GM23338 (cell line): ENCODE measurements around the gene BTNL9. TPM values are rescaled to one million over a fixed set of nuclear protein-coding genes. Genes with fewer than 3 reads are reported as not detected.

Experiments
- ATAC-seq: fragments of 200-7000 bp; cut with Tn5 transposase; 3 replicates; pipeline ENCODE4 v1.9.1; 2020
- DNase-seq: peaks from one replicate; pipeline ENCODE4 v3.0.0-alpha.2; 2015; ENCODE audit warnings: low spot score
- H2AFZ ChIP-seq: fragments of 200-600 bp; sonication (generic); 2 replicates; pipeline ENCODE4 v1.8.0; 2016; ENCODE audit warnings: antibody characterized with exemption, mild to moderate bottlenecking, moderate library complexity
- H3F3A ChIP-seq: fragments of 200-600 bp; sonication (generic); replicated peaks from 2 replicates; pipeline ENCODE4 v1.8.0; 2017; ENCODE audit warnings: antibody characterized with exemption, mixed run types, low read depth
- H3K27ac ChIP-seq: fragments of 200-600 bp; sonication (generic); 2 replicates; pipeline ENCODE4 v1.6.1; 2016; ENCODE audit warnings: low read depth
- H3K27me3 ChIP-seq: fragments of 200-600 bp; sonication (generic); 2 replicates; pipeline ENCODE4 v1.8.0; 2016; ENCODE audit warnings: mild to moderate bottlenecking, mixed run types, moderate library complexity; ENCODE audit not compliant: insufficient read depth
- H3K36me3 ChIP-seq: fragments of 200-600 bp; sonication (generic); 2 replicates; pipeline ENCODE4 v1.8.0; 2016; ENCODE audit warnings: mild to moderate bottlenecking; ENCODE audit not compliant: insufficient read depth
- H3K4me1 ChIP-seq: fragments of 200-600 bp; sonication (generic); 2 replicates; pipeline ENCODE4 v1.8.0; 2016; ENCODE audit warnings: mild to moderate bottlenecking, moderate library complexity; ENCODE audit not compliant: insufficient read depth
- H3K4me2 ChIP-seq: fragments of 200-600 bp; sonication (generic); 2 replicates; pipeline ENCODE4 v1.7.1; 2017; ENCODE audit warnings: mixed run types
- H3K4me3 ChIP-seq: fragments of 200-600 bp; sonication (generic); 2 replicates; pipeline ENCODE4 v1.6.1; 2016; ENCODE audit warnings: mixed run types
- H3K79me2 ChIP-seq: fragments of 200-600 bp; sonication (generic); replicated peaks from 2 replicates; pipeline ENCODE4 v1.8.0; 2017; ENCODE audit warnings: mild to moderate bottlenecking; ENCODE audit not compliant: insufficient read depth
- H3K9me2 ChIP-seq: fragments of 200-600 bp; sonication (generic); 2 replicates; pipeline ENCODE4 v1.8.0; 2017; ENCODE audit not compliant: insufficient read depth
- H4K20me1 ChIP-seq: fragments of 200-600 bp; sonication (generic); replicated peaks from 2 replicates; pipeline ENCODE4 v1.8.0; 2017; ENCODE audit warnings: mild to moderate bottlenecking; ENCODE audit not compliant: insufficient read depth
- H3K27ac Mint-ChIP-seq: 2 replicates; pipeline ENCODE4 v1.8.0; 2020; ENCODE audit warnings: inconsistent platforms, mild to moderate bottlenecking, moderate library complexity, mixed read lengths
- H3K27me3 Mint-ChIP-seq: 3 replicates; pipeline ENCODE4 v1.8.0; 2022; ENCODE audit warnings: low read depth, mild to moderate bottlenecking, moderate library complexity, mixed read lengths, inconsistent platforms; ENCODE audit not compliant: insufficient read depth, poor library complexity
- H3K36me3 Mint-ChIP-seq: 3 replicates; pipeline ENCODE4 v1.8.0; 2021; ENCODE audit warnings: low read depth, mild to moderate bottlenecking, inconsistent platforms, moderate library complexity, mixed read lengths
- H3K4me1 Mint-ChIP-seq: 3 replicates; pipeline ENCODE4 v1.8.0; 2020; ENCODE audit warnings: mild to moderate bottlenecking, inconsistent platforms, mixed read lengths
- H3K4me3 Mint-ChIP-seq: 3 replicates; pipeline ENCODE4 v1.8.0; 2021; ENCODE audit warnings: moderate library complexity, mild to moderate bottlenecking, inconsistent platforms, mixed read lengths
- H3K9me3 Mint-ChIP-seq: 3 replicates; pipeline ENCODE4 v1.8.0; 2020; ENCODE audit warnings: moderate library complexity, mild to moderate bottlenecking, inconsistent platforms, mixed read lengths
- CTCF ChIP-seq, 2 experiments: fragments of 200-600 bp in 1 of 2; sonication (generic) in 1 of 2; conservative IDR thresholded peaks; 2 replicates each; pipeline versions ENCODE4 v1.5.1 to v1.6.1; 2016 to 2017; ENCODE audit warnings: antibody characterized with exemption in 2 of 2, low read depth in 2 of 2, mild to moderate bottlenecking in 2 of 2, moderate library complexity in 1 of 2
- JUNB ChIP-seq: IDR thresholded peaks from one replicate; pipeline ENCODE4 v1.6.1; 2016; ENCODE audit warnings: antibody characterized with exemption; ENCODE audit not compliant: unreplicated experiment
- NANOG ChIP-seq: IDR thresholded peaks from 2 replicates; pipeline ENCODE4 v1.6.1; 2016; ENCODE audit warnings: antibody characterized with exemption, borderline replicate concordance
- POLR2AphosphoS5 ChIP-seq: IDR thresholded peaks from 2 replicates; pipeline ENCODE4 v1.6.1; 2016; ENCODE audit warnings: antibody characterized with exemption, low read depth
- REST ChIP-seq: IDR thresholded peaks from one replicate; pipeline ENCODE4 v1.6.1; 2018; ENCODE audit warnings: antibody characterized with exemption; ENCODE audit not compliant: unreplicated experiment
- ZNF114 ChIP-seq: fragments of 250-450 bp; sonication (Bioruptor Pico); IDR thresholded peaks from 2 replicates; pipeline ENCODE4 v1.5.0; 2020; ENCODE audit warnings: mild to moderate bottlenecking, moderate library complexity
- ZNF331 ChIP-seq: fragments of 250-450 bp; sonication (Bioruptor Pico); IDR thresholded peaks from 2 replicates; pipeline ENCODE4 v1.5.0; 2020; ENCODE audit warnings: low read depth, mild to moderate bottlenecking, moderate library complexity
- polyA plus RNA-seq: library from polyadenylated mRNA; unstranded; fragments of >200 nt; fragmentation: Nextera tagmentation; extraction: Ambion mirVana; gene quantifications from 2 replicates; pipeline ENCODE4 v1.2.1, GENCODE V29; 2016
- total RNA-seq: library from RNA; depleted of rRNA; stranded (reverse); fragments of >200 nt; shearing (Covaris generic); gene quantifications from 2 replicates; pipeline ENCODE4 v1.2.3, GENCODE V29; 2014

BTNL9 gene
- total and polyA plus RNA-seq, 2 experiments from 2014 or later = 0.21 to 3.4 TPM

GRCh38 chr5:181047921-181048320, 7.9 kb downstream of the BTNL9 start:
- Mint-ChIP-seq H3K27ac (no peak overlapping the region), H3K27me3 (peaks cover 34% of the 10 kb centered on the region), H3K36me3 (no peaks in the 10 kb centered on the region; the same call in 2 of the 3 replicates), H3K9me3 (no peaks in the 10 kb centered on the region; the same call in 2 of the 3 replicates), H3K4me3 (no peak overlapping the region), H3K4me1 (peaks cover 6% of the 10 kb centered on the region)
- H3K27ac ChIP-seq = no peak overlapping the region
- no peaks in the 10 kb centered on the region for H3K79me2 ChIP-seq
- DNase-seq (no peak), ATAC-seq (no peak)
- no peaks in the 10 kb centered on the region; the same call in 1 of the 2 replicates for H3K9me2 ChIP-seq
- H3F3A ChIP-seq = 0 out of 2 replicates have a peak, but pooled peaks cover 3% of the 10 kb centered on the region
- peaks cover 7% of the 10 kb centered on the region; the same call in 1 of the 2 replicates for H3K4me1 ChIP-seq
- peaks cover 5% of the 10 kb centered on the region for H4K20me1 ChIP-seq
- no peaks in the 10 kb centered on the region for H3K36me3 ChIP-seq
- no peak overlapping the region for H3K4me2 ChIP-seq
- H3K27me3 ChIP-seq = peaks cover 55% of the 10 kb centered on the region
- no peak overlapping the region for H3K4me3 ChIP-seq
- H2AFZ ChIP-seq = no peak overlapping the region
- TF ChIP-seq NANOG (no peak), POLR2AphosphoS5 (no peak), ZNF114 (CRISPR knock-in tag) (no peak), REST (no peak)

GRCh38 chr5:181050016-181050415, 9.9 kb downstream of the BTNL9 start:
- Histone ChIP-seq H3K79me2 (no peaks in the 10 kb centered on the region), H3K27me3 (peaks cover 76% of the 10 kb centered on the region), H3K27ac (no peak overlapping the region), H2AFZ (no peak overlapping the region), H4K20me1 (peaks cover 5% of the 10 kb centered on the region), H3K4me2 (no peak overlapping the region), H3K4me3 (no peak overlapping the region), H3K9me2 (no peaks in the 10 kb centered on the region; the same call in 1 of the 2 replicates), H3F3A (0 out of 2 replicates have a peak, but pooled peaks cover 9% of the 10 kb centered on the region), H3K4me1 (peaks cover 18% of the 10 kb centered on the region), H3K36me3 (no peaks in the 10 kb centered on the region)
- no peak for TF ChIP-seq ZNF331 (CRISPR knock-in tag)
- TF ChIP-seq JUNB = no peak
- TF ChIP-seq CTCF (conservative IDR thresholded peaks at IDR 0.05; ENCODE audit: low read depth in 2 of 2) = no peak
- TF ChIP-seq POLR2AphosphoS5 = no peak
- Mint-ChIP-seq H3K27ac (no peak overlapping the region), H3K36me3 (no peaks in the 10 kb centered on the region; the same call in 2 of the 3 replicates), H3K4me1 (peaks cover 18% of the 10 kb centered on the region), H3K4me3 (no peak overlapping the region), H3K27me3 (peaks cover 50% of the 10 kb centered on the region), H3K9me3 (no peaks in the 10 kb centered on the region; the same call in 2 of the 3 replicates)
- ATAC-seq = no peak
- DNase-seq = no peak
